Measurements from ENCODE around the gene RNF207.

- TF ChIP-seq POLR2A (IDR thresholded peaks at IDR 0.05) (no peak), CTCF (IDR thresholded peaks at IDR 0.05) (no peak), POLR2AphosphoS5 (IDR thresholded peaks at IDR 0.05) (no peak)
These were observed 43.1 kb upstream of the RNF207 start for GRCh38 chr1:6162773-6163172.
